Neural cell (in vitro differentiated cells): ENCODE data around the gene APLF. TPM values are rescaled to one million over a fixed set of nuclear protein-coding genes. Genes with fewer than 3 reads are reported as not detected.

Source experiments
- H2AFZ ChIP-seq: fragments of 200-600, 300-800 bp; sonication (generic), shearing (Covaris generic); 2 replicates; pipeline ENCODE4 v1.6.0; 2014; ENCODE audit warnings: low read depth, mild to moderate bottlenecking, antibody characterized with exemption, low read length, moderate library complexity
- H3F3A ChIP-seq: fragments of 200-600 bp; shearing (Covaris generic); 2 replicates; pipeline ENCODE4 v1.6.1; 2016; ENCODE audit warnings: mild to moderate bottlenecking, moderate library complexity, mixed read lengths, antibody characterized with exemption, low read length; ENCODE audit not compliant: insufficient read depth, poor library complexity, severe bottlenecking
- H3K27ac ChIP-seq: fragments of 200-600, 300-800 bp; sonication (generic), shearing (Covaris generic); 2 replicates; pipeline ENCODE4 v1.5.1; 2014; ENCODE audit warnings: mild to moderate bottlenecking, low read length, moderate library complexity
- H3K27me3 ChIP-seq: fragments of 300-800, 200-600 bp; sonication (generic), shearing (Covaris generic); 2 replicates; pipeline ENCODE4 v1.6.0; 2014; ENCODE audit warnings: mild to moderate bottlenecking, low read depth, low read length, moderate library complexity; ENCODE audit not compliant: insufficient read depth
- H3K36me3 ChIP-seq: fragments of 300-800, 200-600 bp; sonication (generic), shearing (Covaris generic); 2 replicates; pipeline ENCODE4 v1.5.1; 2014; ENCODE audit warnings: mild to moderate bottlenecking, antibody characterized with exemption, low read length, moderate library complexity; ENCODE audit not compliant: insufficient read depth
- H3K4me2 ChIP-seq: fragments of 300-800, 200-600 bp; sonication (generic), shearing (Covaris generic); 2 replicates; pipeline ENCODE4 v1.6.0; 2014; ENCODE audit warnings: mild to moderate bottlenecking, low read length
- H3K4me3 ChIP-seq: fragments of 300-800, 200-600 bp; sonication (generic), shearing (Covaris generic); 2 replicates; pipeline ENCODE4 v1.5.1; 2014; ENCODE audit warnings: mild to moderate bottlenecking, low read length, moderate library complexity
- H3K79me2 ChIP-seq: fragments of 200-600 bp; shearing (Covaris generic); replicated peaks from 2 replicates; pipeline ENCODE4 v1.6.0; 2014; ENCODE audit warnings: mild to moderate bottlenecking, low read length, moderate library complexity; ENCODE audit not compliant: insufficient read depth
- H3K9ac ChIP-seq: fragments of 300-800, 200-600 bp; sonication (generic), shearing (Covaris generic); 2 replicates; pipeline ENCODE4 v1.6.1; 2016; ENCODE audit warnings: mild to moderate bottlenecking, low read length, mixed read lengths
- H3K9me2 ChIP-seq: fragments of 200-600 bp; shearing (Covaris generic); 2 replicates; pipeline ENCODE4 v1.6.1; 2016; ENCODE audit warnings: mild to moderate bottlenecking, low read length, mixed read lengths; ENCODE audit not compliant: insufficient read depth
- H3K9me3 ChIP-seq: fragments of 200-600, 300-800 bp; sonication (generic), shearing (Covaris generic); 2 replicates; pipeline ENCODE4 v1.6.1; 2016; ENCODE audit warnings: mild to moderate bottlenecking, mixed run types, low read length, moderate library complexity, mixed read lengths
- H4K20me1 ChIP-seq: fragments of 200-600 bp; shearing (Covaris generic); 2 replicates; pipeline ENCODE4 v1.6.1; 2016; ENCODE audit warnings: mild to moderate bottlenecking, mixed run types; ENCODE audit not compliant: insufficient read depth
- EP300 ChIP-seq: fragments of 450-650 bp; conservative IDR thresholded peaks from 2 replicates; pipeline ENCODE4 v1.6.1; 2014; ENCODE audit warnings: antibody characterized with exemption, mild to moderate bottlenecking, moderate library complexity; ENCODE audit not compliant: poor library complexity, severe bottlenecking
- EZH2 ChIP-seq: fragments of 200-600, 300-800 bp; shearing (Covaris generic), sonication (generic); IDR thresholded peaks from 2 replicates; pipeline ENCODE4 v1.6.1; 2014; ENCODE audit warnings: antibody characterized with exemption, low read length, borderline replicate concordance, mild to moderate bottlenecking; ENCODE audit not compliant: insufficient read depth, poor library complexity, severe bottlenecking
- MXI1 ChIP-seq: fragments of 450-650 bp; conservative IDR thresholded peaks from 2 replicates; pipeline ENCODE4 v1.6.1; 2014; ENCODE audit warnings: antibody characterized with exemption, mild to moderate bottlenecking; ENCODE audit not compliant: poor library complexity, severe bottlenecking
- POLR2AphosphoS5 ChIP-seq: IDR thresholded peaks from 2 replicates; pipeline ENCODE4 v1.6.1; 2012
- RAD21 ChIP-seq: fragments of 450-650 bp; conservative IDR thresholded peaks from 2 replicates; pipeline ENCODE4 v1.6.1; 2014; ENCODE audit warnings: antibody characterized with exemption, mild to moderate bottlenecking, moderate library complexity
- SMC3 ChIP-seq: fragments of 450-650 bp; conservative IDR thresholded peaks from 2 replicates; pipeline ENCODE4 v1.6.1; 2014; ENCODE audit warnings: antibody characterized with exemption, mild to moderate bottlenecking, moderate library complexity; ENCODE audit not compliant: poor library complexity
- TAF1 ChIP-seq: IDR thresholded peaks from 2 replicates; pipeline ENCODE4 v1.6.1; 2012; ENCODE audit warnings: low read depth
- polyA plus RNA-seq: library from polyadenylated mRNA; depleted of rRNA; stranded (reverse); fragments of >200 nt; gene quantifications from 2 replicates; pipeline ENCODE4 v1.2.3, GENCODE V29; 2014
- TF ChIP-seq, protein P1 (sequence below): IDR thresholded peaks from 2 replicates; pipeline ENCODE4 v1.6.1; 2012; ENCODE audit warnings: borderline replicate concordance
- TF ChIP-seq, protein P2 (sequence below): fragments of 450-650 bp; IDR thresholded peaks from 2 replicates; pipeline ENCODE4 v1.5.1; 2014; ENCODE audit warnings: antibody characterized with exemption, mild to moderate bottlenecking, moderate library complexity; ENCODE audit not compliant: poor library complexity, severe bottlenecking

Gene APLF
- polyA plus RNA-seq, 1 donor from 2014 or later = 0.45 TPM

DNA sequence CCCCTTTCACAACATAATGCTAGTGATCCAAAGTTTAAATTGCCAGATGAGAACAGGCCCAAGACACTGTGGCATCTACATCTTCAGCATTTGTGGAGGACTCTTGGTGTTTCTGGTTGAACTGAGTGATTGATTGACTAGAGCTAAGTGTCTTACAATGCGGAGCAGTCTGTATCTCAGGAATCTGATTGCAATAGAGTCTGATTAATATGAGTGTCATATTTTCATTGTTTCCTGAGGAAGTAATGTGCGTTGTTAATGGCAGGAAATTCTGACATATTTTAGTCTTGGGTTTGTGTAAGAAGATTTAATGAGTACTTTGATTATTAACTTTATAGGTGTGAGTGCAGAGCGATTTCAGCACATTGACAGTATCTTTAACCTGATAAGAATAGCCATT, 94.0 kb downstream of the APLF start:
- Histone ChIP-seq H3K4me2 (no peak overlapping the region), H3K9ac (no peak overlapping the region), H3K27ac (no peak overlapping the region), H3K27me3 (no peaks in the 10 kb centered on the region), H4K20me1 (no peaks in the 10 kb centered on the region), H3K79me2 (no peaks in the 10 kb centered on the region), H2AFZ (no peak overlapping the region), H3K36me3 (no peaks in the 10 kb centered on the region), H3F3A (no peaks in the 10 kb centered on the region), H3K9me2 (no peaks in the 10 kb centered on the region), H3K4me3 (no peak overlapping the region), H3K9me3 (no peaks in the 10 kb centered on the region)
- no peak for TF ChIP-seq MXI1
- no peak for TF ChIP-seq EP300
- TF ChIP-seq, protein P1, sequence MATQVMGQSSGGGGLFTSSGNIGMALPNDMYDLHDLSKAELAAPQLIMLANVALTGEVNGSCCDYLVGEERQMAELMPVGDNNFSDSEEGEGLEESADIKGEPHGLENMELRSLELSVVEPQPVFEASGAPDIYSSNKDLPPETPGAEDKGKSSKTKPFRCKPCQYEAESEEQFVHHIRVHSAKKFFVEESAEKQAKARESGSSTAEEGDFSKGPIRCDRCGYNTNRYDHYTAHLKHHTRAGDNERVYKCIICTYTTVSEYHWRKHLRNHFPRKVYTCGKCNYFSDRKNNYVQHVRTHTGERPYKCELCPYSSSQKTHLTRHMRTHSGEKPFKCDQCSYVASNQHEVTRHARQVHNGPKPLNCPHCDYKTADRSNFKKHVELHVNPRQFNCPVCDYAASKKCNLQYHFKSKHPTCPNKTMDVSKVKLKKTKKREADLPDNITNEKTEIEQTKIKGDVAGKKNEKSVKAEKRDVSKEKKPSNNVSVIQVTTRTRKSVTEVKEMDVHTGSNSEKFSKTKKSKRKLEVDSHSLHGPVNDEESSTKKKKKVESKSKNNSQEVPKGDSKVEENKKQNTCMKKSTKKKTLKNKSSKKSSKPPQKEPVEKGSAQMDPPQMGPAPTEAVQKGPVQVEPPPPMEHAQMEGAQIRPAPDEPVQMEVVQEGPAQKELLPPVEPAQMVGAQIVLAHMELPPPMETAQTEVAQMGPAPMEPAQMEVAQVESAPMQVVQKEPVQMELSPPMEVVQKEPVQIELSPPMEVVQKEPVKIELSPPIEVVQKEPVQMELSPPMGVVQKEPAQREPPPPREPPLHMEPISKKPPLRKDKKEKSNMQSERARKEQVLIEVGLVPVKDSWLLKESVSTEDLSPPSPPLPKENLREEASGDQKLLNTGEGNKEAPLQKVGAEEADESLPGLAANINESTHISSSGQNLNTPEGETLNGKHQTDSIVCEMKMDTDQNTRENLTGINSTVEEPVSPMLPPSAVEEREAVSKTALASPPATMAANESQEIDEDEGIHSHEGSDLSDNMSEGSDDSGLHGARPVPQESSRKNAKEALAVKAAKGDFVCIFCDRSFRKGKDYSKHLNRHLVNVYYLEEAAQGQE = no peak
- no peak for TF ChIP-seq SMC3
- TF ChIP-seq, protein P2, sequence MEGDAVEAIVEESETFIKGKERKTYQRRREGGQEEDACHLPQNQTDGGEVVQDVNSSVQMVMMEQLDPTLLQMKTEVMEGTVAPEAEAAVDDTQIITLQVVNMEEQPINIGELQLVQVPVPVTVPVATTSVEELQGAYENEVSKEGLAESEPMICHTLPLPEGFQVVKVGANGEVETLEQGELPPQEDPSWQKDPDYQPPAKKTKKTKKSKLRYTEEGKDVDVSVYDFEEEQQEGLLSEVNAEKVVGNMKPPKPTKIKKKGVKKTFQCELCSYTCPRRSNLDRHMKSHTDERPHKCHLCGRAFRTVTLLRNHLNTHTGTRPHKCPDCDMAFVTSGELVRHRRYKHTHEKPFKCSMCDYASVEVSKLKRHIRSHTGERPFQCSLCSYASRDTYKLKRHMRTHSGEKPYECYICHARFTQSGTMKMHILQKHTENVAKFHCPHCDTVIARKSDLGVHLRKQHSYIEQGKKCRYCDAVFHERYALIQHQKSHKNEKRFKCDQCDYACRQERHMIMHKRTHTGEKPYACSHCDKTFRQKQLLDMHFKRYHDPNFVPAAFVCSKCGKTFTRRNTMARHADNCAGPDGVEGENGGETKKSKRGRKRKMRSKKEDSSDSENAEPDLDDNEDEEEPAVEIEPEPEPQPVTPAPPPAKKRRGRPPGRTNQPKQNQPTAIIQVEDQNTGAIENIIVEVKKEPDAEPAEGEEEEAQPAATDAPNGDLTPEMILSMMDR = no peak
- TF ChIP-seq POLR2AphosphoS5 = no peak
- no peak for TF ChIP-seq TAF1
- no peak for TF ChIP-seq EZH2
- no peak for TF ChIP-seq RAD21

DNA sequence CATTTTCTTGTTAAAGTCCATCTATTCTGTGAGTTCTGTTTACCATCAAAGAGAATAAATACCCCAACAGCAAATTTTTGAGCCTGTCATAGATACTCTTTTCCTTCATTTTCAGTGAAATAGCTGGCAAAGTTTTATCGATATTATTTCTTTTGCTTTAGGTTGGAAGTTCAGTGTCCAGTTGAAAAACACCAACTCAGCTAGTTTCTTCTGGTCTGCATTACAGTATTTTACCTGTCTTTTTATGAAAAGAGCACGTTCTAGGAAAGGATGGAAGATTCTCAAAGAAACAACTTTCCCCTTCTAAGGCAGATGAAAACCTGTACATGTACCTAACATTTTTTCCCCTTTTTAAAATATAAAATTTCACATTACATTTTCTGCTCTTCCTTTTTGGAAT, 95.5 kb downstream of the APLF start:
- Histone ChIP-seq H3K79me2 (no peaks in the 10 kb centered on the region), H3K9me2 (no peaks in the 10 kb centered on the region), H3K27ac (no peak overlapping the region), H4K20me1 (no peaks in the 10 kb centered on the region), H3K9me3 (no peaks in the 10 kb centered on the region), H3K4me2 (no peak overlapping the region), H3K9ac (no peak overlapping the region), H2AFZ (no peak overlapping the region), H3K36me3 (no peaks in the 10 kb centered on the region), H3K4me3 (no peak overlapping the region), H3K27me3 (no peaks in the 10 kb centered on the region), H3F3A (no peaks in the 10 kb centered on the region)
- TF ChIP-seq EP300 = no peak
- no peak for TF ChIP-seq RAD21
- TF ChIP-seq, protein P1 = no peak
- TF ChIP-seq POLR2AphosphoS5 = no peak
- TF ChIP-seq EZH2 = no peak
- TF ChIP-seq TAF1 = no peak
- TF ChIP-seq MXI1 = no peak
- no peak for TF ChIP-seq SMC3
- TF ChIP-seq, protein P2 = no peak
